Measurements from ENCODE around the gene RBM38. TPM values are rescaled to one million over a fixed set of nuclear protein-coding genes. Genes with fewer than 3 reads are reported as not detected.

Gene RBM38
- total and polyA plus RNA-seq, 9 of the 15 experiments (the other 6 are each of a cell fraction or from before 2014, with no cell fraction given) = 0.28 to 82.4 (median 33.2) TPM

DNA sequence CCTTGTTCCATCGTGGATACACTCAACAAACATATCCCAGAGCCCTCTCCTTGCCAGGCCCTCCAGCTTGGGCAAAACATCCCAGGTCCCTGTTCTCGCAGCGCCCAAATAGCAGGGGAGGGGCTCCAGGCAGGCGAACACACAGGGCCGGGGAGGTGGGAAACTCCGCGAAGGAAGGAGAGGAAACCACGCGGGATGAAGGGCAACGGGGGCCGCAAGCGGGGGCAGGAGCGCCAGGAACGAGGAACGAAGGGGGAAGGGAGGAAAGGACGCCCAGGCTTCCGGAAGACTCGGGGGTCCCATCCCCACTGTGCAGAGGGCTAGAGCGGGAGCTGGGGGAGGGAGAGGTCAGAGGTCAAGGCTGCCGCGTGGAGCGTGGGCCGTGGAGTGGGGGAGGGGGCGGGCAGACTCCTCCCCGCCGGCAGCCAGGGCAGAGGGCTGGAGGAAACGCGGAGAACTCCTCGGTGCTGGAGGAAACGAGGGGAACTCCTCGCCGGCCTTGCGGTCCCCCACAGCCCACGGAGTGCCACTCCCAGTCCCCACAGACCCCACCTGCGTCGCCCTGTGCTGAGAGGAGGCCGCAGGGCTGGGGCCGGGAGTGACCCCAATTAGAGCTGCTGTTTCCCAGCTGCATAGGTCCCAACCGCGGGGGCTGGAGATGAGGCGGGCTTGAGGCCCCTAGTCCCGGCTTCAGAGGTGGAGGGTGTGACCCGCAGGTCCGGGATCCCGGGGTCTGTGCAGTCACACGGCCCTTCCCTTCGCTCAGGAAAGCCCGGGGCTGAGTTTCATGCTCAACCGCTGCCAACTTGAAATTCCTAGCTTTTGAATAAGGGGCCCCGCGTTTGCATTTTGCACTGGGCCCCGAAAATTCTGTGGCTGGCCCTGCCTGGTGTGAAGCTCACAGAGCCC is 1.2 kb upstream of the RBM38 start (continued):
- no peak for TF ChIP-seq ZMIZ1 (IDR thresholded peaks at IDR 0.05; ENCODE audit: low read depth in 2 of 2, low read length in 2 of 2)
- no peak for TF ChIP-seq CBFB (CRISPR knock-in tag; IDR thresholded peaks at IDR 0.05)
- TF ChIP-seq SNRNP70 (optimal IDR thresholded peaks at IDR 0.05; ENCODE audit: low read depth, low read length) = no peak
- no peak for TF ChIP-seq RFX5 (IDR thresholded peaks at IDR 0.05; ENCODE audit: low read depth, low read length)
- TF ChIP-seq POLR2A (conservative IDR thresholded peaks at IDR 0.05) = peak; percentile 67
- no peak for TF ChIP-seq ZNF41 (CRISPR knock-in tag; conservative IDR thresholded peaks at IDR 0.05)
- TF ChIP-seq NCOA1 (IDR thresholded peaks at IDR 0.05; ENCODE audit: low read depth) = 0 out of 2 replicates have a peak, but pooled peaks have one; percentile 52
- no peak for TF ChIP-seq BHLHE40 (IDR thresholded peaks at IDR 0.05; ENCODE audit: low read length)
- TF ChIP-seq PCBP1 (IDR thresholded peaks at IDR 0.05; ENCODE audit: low read depth, low read length, poor library complexity, severe bottlenecking) = peak; percentile 85
- no peak for TF ChIP-seq SPI1 (IDR thresholded peaks at IDR 0.05; ENCODE audit: borderline replicate concordance, low read depth, low read length)
- no peak for TF ChIP-seq HEY1 (CRISPR knock-in tag; IDR thresholded peaks at IDR 0.05; ENCODE audit: borderline replicate concordance)
- peak; percentile 85; the same call in 1 of the 2 replicates for TF ChIP-seq GATAD2A (IDR thresholded peaks at IDR 0.05)
- no peak for TF ChIP-seq ZNF280A (IDR thresholded peaks at IDR 0.05; ENCODE audit: low read depth, partially characterized antibody)
- TF ChIP-seq ESRRA (IDR thresholded peaks at IDR 0.05; ENCODE audit: borderline replicate concordance, low read depth) = peak; percentile 70; the same call in 1 of the 2 replicates
- TF ChIP-seq, protein P1, sequence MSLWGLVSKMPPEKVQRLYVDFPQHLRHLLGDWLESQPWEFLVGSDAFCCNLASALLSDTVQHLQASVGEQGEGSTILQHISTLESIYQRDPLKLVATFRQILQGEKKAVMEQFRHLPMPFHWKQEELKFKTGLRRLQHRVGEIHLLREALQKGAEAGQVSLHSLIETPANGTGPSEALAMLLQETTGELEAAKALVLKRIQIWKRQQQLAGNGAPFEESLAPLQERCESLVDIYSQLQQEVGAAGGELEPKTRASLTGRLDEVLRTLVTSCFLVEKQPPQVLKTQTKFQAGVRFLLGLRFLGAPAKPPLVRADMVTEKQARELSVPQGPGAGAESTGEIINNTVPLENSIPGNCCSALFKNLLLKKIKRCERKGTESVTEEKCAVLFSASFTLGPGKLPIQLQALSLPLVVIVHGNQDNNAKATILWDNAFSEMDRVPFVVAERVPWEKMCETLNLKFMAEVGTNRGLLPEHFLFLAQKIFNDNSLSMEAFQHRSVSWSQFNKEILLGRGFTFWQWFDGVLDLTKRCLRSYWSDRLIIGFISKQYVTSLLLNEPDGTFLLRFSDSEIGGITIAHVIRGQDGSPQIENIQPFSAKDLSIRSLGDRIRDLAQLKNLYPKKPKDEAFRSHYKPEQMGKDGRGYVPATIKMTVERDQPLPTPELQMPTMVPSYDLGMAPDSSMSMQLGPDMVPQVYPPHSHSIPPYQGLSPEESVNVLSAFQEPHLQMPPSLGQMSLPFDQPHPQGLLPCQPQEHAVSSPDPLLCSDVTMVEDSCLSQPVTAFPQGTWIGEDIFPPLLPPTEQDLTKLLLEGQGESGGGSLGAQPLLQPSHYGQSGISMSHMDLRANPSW (CRISPR knock-in tag; IDR thresholded peaks at IDR 0.05) = no peak
- peak; percentile 39; the same call in 1 of the 2 replicates for TF ChIP-seq BCOR (IDR thresholded peaks at IDR 0.05)
- no peak for TF ChIP-seq IRF1 (CRISPR knock-in tag; IDR thresholded peaks at IDR 0.05; ENCODE audit: borderline replicate concordance)
